ENCODE measurements around the gene GHDC. TPM values are rescaled to one million over a fixed set of nuclear protein-coding genes. Genes with fewer than 3 reads are reported as not detected.
"Not testable (repeated sequence)": the region's sequence is repeated elsewhere in the genome, so short reads cannot be mapped to it uniquely, and the experiment has no call there.

GHDC gene
- total RNA-seq, 4 donors from 2014 or later: 13.2 to 71.4 (median 44.3) TPM

DNA sequence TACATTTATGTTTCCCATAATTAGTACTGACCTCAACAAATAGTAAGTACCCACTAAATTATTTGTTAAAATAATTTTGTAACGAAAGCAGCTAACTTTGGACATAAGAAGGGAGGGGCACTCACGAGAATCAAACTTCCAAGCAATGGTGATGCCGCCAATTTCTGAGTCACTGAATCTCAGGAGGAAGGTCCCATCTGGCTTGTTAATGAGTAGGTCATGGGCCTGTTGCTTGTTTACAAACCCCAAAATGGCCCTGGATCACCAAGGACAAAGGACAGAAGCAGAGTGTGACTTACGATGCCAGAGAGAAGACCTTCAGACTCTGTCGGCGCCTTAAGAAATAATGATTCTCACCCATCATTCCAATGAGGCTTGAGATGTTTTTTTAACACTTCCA lies 15.8 kb upstream of the GHDC start:
- no peaks in the 10 kb centered on the region for H3K4me1 ChIP-seq
- H3K27ac ChIP-seq: no peak overlapping the region
- H3K9me3 ChIP-seq: no peaks in the 10 kb centered on the region
- no peak overlapping the region for H3K4me3 ChIP-seq
- H3K36me3 ChIP-seq: peaks cover 0 to 86% (median 0%) of the 10 kb centered on the region in 3 donors
- no peaks in the 10 kb centered on the region for H3K27me3 ChIP-seq
- DNase-seq: no peak
- no peak for TF ChIP-seq POLR2A (IDR thresholded peaks at IDR 0.05)
- no peak for TF ChIP-seq CTCF (IDR thresholded peaks at IDR 0.05)

DNA sequence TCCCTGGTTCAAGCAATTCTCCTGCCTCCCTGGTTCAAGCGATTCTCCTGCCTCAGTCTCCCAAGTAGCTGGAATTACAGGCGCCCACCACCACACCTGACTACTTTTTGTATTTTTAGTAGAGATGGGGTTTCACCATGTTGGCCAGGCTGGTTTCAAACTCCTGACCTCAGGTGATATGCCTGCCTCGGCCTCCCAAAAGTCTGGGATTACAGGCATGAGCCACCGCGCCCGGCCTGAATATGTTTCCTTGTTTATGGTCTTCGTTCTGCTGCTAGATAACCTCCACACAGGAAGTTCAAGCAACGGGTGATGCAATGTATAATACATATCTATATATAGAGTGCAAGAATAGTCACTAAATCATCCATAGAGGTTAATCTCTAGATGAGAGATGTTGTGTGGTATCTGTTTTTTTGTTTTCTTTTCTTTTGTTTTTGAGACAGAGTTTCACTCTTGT lies 11.9 kb upstream of the GHDC start:
- H3K36me3 ChIP-seq: peaks cover 0 to 83% (median 0%) of the 10 kb centered on the region in 3 donors

GRCh38 chr17:42203354-42203753 lies 9.1 kb upstream of the GHDC start:
- Histone ChIP-seq H3K9me3 (no peaks in the 10 kb centered on the region), H3K4me1 (peaks cover 0 to 5% (median 0%) of the 10 kb centered on the region in 4 donors), H3K27me3 (no peaks in the 10 kb centered on the region), H3K27ac (no peak overlapping the region), H3K4me3 (no peak overlapping the region), H3K36me3 (peaks cover 0 to 55% (median 0%) of the 10 kb centered on the region in 3 donors)
- TF ChIP-seq POLR2A (IDR thresholded peaks at IDR 0.05): no peak
- DNase-seq: no peak

More for the DNA sequence above, 11.9 kb upstream of the GHDC start:
- not testable (repeated sequence) for H3K9me3 ChIP-seq, H3K27ac ChIP-seq, DNase-seq, H3K4me1 ChIP-seq, H3K4me3 ChIP-seq, H3K27me3 ChIP-seq

DNA sequence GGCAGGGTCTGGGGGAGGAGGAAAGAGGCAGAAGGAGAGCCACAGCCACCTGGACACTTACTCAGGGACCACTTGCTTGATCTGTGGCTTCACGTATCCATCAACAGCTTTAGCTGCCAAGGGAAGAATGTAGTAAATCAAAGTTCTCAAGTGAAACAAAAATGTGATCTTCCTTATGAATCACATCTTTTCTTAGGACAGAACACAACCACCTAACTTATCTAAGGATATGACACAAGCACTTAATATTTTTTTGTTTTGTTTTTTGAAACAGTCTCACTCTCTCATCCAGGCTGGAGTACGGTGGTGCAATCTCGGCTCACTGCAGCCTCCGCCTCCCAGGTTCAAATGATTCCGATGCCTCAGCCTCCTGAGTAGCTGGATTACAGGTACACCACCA lies 8.4 kb upstream of the GHDC start:
- Histone ChIP-seq H3K27ac (no peak overlapping the region), H3K9me3 (no peaks in the 10 kb centered on the region), H3K36me3 (peaks cover 0 to 49% (median 0%) of the 10 kb centered on the region in 3 donors), H3K27me3 (no peaks in the 10 kb centered on the region), H3K4me1 (peaks cover 0 to 5% (median 0%) of the 10 kb centered on the region in 4 donors), H3K4me3 (no peak overlapping the region)
- TF ChIP-seq POLR2A (IDR thresholded peaks at IDR 0.05) (no peak), CTCF (IDR thresholded peaks at IDR 0.05) (no peak)
- DNase-seq: no peak

DNA sequence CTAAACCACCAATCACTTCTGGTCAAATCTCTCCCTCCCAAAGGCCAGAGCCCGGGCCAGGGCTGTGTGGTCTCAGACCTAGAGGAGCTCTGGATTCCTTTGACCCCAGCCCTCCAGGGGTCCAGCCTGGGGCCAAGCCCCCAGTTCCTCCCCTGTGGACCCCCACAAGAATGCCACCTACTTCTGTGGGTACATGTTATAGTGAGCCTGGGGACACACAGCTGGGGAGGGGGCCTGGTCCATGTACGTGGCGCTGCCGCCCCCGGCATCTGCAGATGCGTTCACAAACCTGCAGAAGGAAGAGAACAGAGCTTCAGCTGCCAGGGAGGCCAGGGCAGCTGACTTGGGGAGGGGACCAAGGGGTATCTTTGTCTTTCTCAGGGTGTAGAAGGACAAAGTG lies 7.9 kb upstream of the GHDC start:
- Histone ChIP-seq H3K27me3 (no peaks in the 10 kb centered on the region), H3K4me3 (no peak overlapping the region), H3K27ac (no peak overlapping the region), H3K36me3 (peaks cover 0 to 43% (median 0%) of the 10 kb centered on the region in 3 donors), H3K9me3 (no peaks in the 10 kb centered on the region), H3K4me1 (peaks cover 0 to 5% (median 0%) of the 10 kb centered on the region in 4 donors)
- TF ChIP-seq POLR2A (IDR thresholded peaks at IDR 0.05): no peak
- no peak for TF ChIP-seq CTCF (IDR thresholded peaks at IDR 0.05)
- DNase-seq: no peak

GRCh38 chr17:42201458-42201772 lies 7.1 kb upstream of the GHDC start:
- Histone ChIP-seq H3K36me3 (peaks cover 0 to 36% (median 0%) of the 10 kb centered on the region in 3 donors), H3K27me3 (no peaks in the 10 kb centered on the region), H3K4me3 (no peak overlapping the region), H3K27ac (peak overlapping the region in 1 of 4 donors; percentile 26), H3K4me1 (peaks cover 0 to 5% (median 0%) of the 10 kb centered on the region in 4 donors), H3K9me3 (no peaks in the 10 kb centered on the region)
- no peak for DNase-seq
- TF ChIP-seq POLR2A (IDR thresholded peaks at IDR 0.05): no peak
- no peak for TF ChIP-seq CTCF (IDR thresholded peaks at IDR 0.05)

All from Peyer's patch (tissue), 4 donors.